BJ (cell line): ENCODE results near the gene LRRC59. TPM values are rescaled to one million over a fixed set of nuclear protein-coding genes. Genes with fewer than 3 reads are reported as not detected.

Experiments
- CTCF ChIA-PET: fragments of 350-600 bp; formaldehyde crosslinking; extraction: SDS; loops from one replicate; lab custom pipeline; 2021; ENCODE audit warnings: antibody characterized with exemption, inconsistent platforms; lab: Yijun Ruan, JAX
- POLR2A ChIA-PET: fragments of 300-600 bp; sonication (Branson Sonifier 250); formaldehyde crosslinking; extraction: SDS; loops from one replicate; lab custom pipeline; 2021; ENCODE audit warnings: antibody characterized with exemption; lab: Charles Lee
- DNase-seq: peaks from one replicate; pipeline ENCODE4 v3.0.0-alpha.2; 2011; ENCODE audit warnings: low read depth
- H3K27me3 ChIP-seq: 2 replicates; pipeline ENCODE4 v1.6.0; 2011; ENCODE audit warnings: low read length; ENCODE audit not compliant: control insufficient read depth, insufficient read depth
- H3K36me3 ChIP-seq: 2 replicates; pipeline ENCODE4 v1.5.1; 2011; ENCODE audit warnings: low read length; ENCODE audit not compliant: control insufficient read depth, insufficient read depth
- H3K4me3 ChIP-seq: 2 replicates; pipeline ENCODE4 v1.5.1; 2011; ENCODE audit warnings: low read depth, mild to moderate bottlenecking, control low read depth, low read length
- CTCF ChIP-seq: IDR thresholded peaks from 2 replicates; pipeline ENCODE4 v1.5.1; 2011; ENCODE audit warnings: low read depth, mild to moderate bottlenecking, control low read depth, inconsistent platforms, low read length, moderate library complexity; ENCODE audit not compliant: insufficient read depth
- polyA plus RNA-seq: library from polyadenylated mRNA; depleted of rRNA; stranded (reverse); fragments of >200 nt; gene quantifications from 2 replicates; pipeline ENCODE4 v1.2.3, GENCODE V29; 2011

The LRRC59 gene
- polyA plus RNA-seq, 1 experiment = 110 TPM

GRCh38 chr17:50352072-50352692, 45.1 kb downstream of the LRRC59 start:
- ChIA-PET POLR2A (no interaction called here), CTCF (interaction anchor here (1.1 to 2.6 kb wide), 4 partner anchors 10 to 130 kb away, joined by 3 to 24 read pairs (median 4); partner anchors contain the start of gene LRRC59)
- no peak overlapping the region for H3K4me3 ChIP-seq
- H3K36me3 ChIP-seq = peaks cover 36% of the 10 kb centered on the region
- no peak for DNase-seq
- no peak for TF ChIP-seq CTCF
- H3K27me3 ChIP-seq = no peaks in the 10 kb centered on the region

- H3K4me3 ChIP-seq = no peak overlapping the region
- DNase-seq = no peak
- TF ChIP-seq CTCF = no peak
- ChIA-PET CTCF (interaction anchor here (2.6 kb wide), 1 partner anchor 11 kb away, joined by 24 read pairs; no protein-coding TSS in a partner anchor), POLR2A (no interaction called here)
- H3K27me3 ChIP-seq = no peaks in the 10 kb centered on the region
- peaks cover 23% of the 10 kb centered on the region for H3K36me3 ChIP-seq
Measured at GRCh38 chr17:50350733-50351132, 46.6 kb downstream of the LRRC59 start.

- H3K27me3 ChIP-seq = no peaks in the 10 kb centered on the region
- ChIA-PET POLR2A (no interaction called here), CTCF (interaction anchor here (0.7 to 1.4 kb wide), 4 partner anchors 10 to 249 kb away, joined by 3 to 6 read pairs (median 3); no protein-coding TSS in a partner anchor)
- H3K4me3 ChIP-seq = no peak overlapping the region
- no peak for TF ChIP-seq CTCF
- no peak for DNase-seq
- H3K36me3 ChIP-seq = peaks cover 8% of the 10 kb centered on the region
Measured at GRCh38 chr17:50349243-50349600, 48.1 kb downstream of the LRRC59 start.

- ChIA-PET POLR2A (interaction anchor here (0.5 kb wide), 1 partner anchor 54 kb away, joined by 3 read pairs; no protein-coding TSS in a partner anchor), CTCF (interaction anchor here (0.7 to 1.4 kb wide), 4 partner anchors 11 to 248 kb away, joined by 3 to 6 read pairs (median 3); no protein-coding TSS in a partner anchor)
- peaks cover 3% of the 10 kb centered on the region for H3K36me3 ChIP-seq
- no peak overlapping the region for H3K4me3 ChIP-seq
- DNase-seq = no peak
- H3K27me3 ChIP-seq = no peaks in the 10 kb centered on the region
- no peak for TF ChIP-seq CTCF
Measured at GRCh38 chr17:50348522-50349242, 48.6 kb downstream of the LRRC59 start.

GRCh38 chr17:50347894-50348291, 49.4 kb downstream of the LRRC59 start:
- TF ChIP-seq CTCF = no peak
- no peak for DNase-seq
- ChIA-PET POLR2A (interaction anchor here (0.5 kb wide), 1 partner anchor 53 kb away, joined by 3 read pairs; no protein-coding TSS in a partner anchor), CTCF (interaction anchor here (1.0 to 2.7 kb wide), 4 partner anchors 11 to 247 kb away, joined by 3 to 19 read pairs (median 5); no protein-coding TSS in a partner anchor)
- no peak overlapping the region for H3K4me3 ChIP-seq
- H3K27me3 ChIP-seq = no peaks in the 10 kb centered on the region
- H3K36me3 ChIP-seq = no peaks in the 10 kb centered on the region; the same call in 1 of the 2 replicates
